PC-3 (cell line): ENCODE results near the gene TTC16. TPM values are rescaled to one million over a fixed set of nuclear protein-coding genes. Genes with fewer than 3 reads are reported as not detected.

ENCODE experiments used
- ATAC-seq: fragments of 200-7000 bp; cut with Tn5 transposase; 2 replicates; pipeline ENCODE4 v1.9.1; 2020; ENCODE audit warnings: mild to moderate bottlenecking, moderate library complexity
- BruUV-seq: library from RNA; stranded (reverse); fragments of 400-500 nt; replicated peaks from 2 replicates; lab custom pipeline; 2021; lab: Mats Ljungman, UMichigan
- CTCF ChIA-PET: fragments of 300-600 bp; sonication (Branson Sonifier 250); formaldehyde crosslinking; loops from one replicate; lab custom pipeline; 2022; ENCODE audit warnings: antibody characterized with exemption; lab: Charles Lee
- POLR2A ChIA-PET: fragments of 300-600 bp; sonication (Branson Sonifier 250); formaldehyde crosslinking; loops from one replicate; lab custom pipeline; 2022; ENCODE audit warnings: antibody characterized with exemption; ENCODE audit not compliant: unreplicated experiment; lab: Charles Lee
- DNase-seq: peaks from one replicate; pipeline ENCODE4 v3.0.0-alpha.2; 2015
- H2AFZ ChIP-seq: fragments of 300-600 bp; sonication (generic); 2 replicates; pipeline ENCODE4 v1.6.0; 2016; ENCODE audit warnings: antibody characterized with exemption, low read length
- H3F3A ChIP-seq: fragments of 300-600 bp; sonication (generic); one replicate; pipeline ENCODE4 v1.6.0; 2017; ENCODE audit warnings: antibody characterized with exemption, low read length, control low read depth, mild to moderate bottlenecking; ENCODE audit not compliant: unreplicated experiment
- H3K27ac ChIP-seq: fragments of 300-600 bp; sonication (generic); 2 replicates; pipeline ENCODE4 v1.5.1; 2016; ENCODE audit warnings: mild to moderate bottlenecking, low read length
- H3K27me3 ChIP-seq: fragments of 300-600 bp; sonication (generic); 2 replicates; pipeline ENCODE4 v1.6.1; 2016; ENCODE audit warnings: low read length, mixed read lengths
- H3K36me3 ChIP-seq: fragments of 300-600 bp; sonication (generic); 2 replicates; pipeline ENCODE4 v1.6.1; 2016; ENCODE audit warnings: low read depth, mixed run types, low read length, mixed read lengths
- H3K4me1 ChIP-seq: fragments of 300-600 bp; sonication (generic); 2 replicates; pipeline ENCODE4 v1.5.1; 2016; ENCODE audit warnings: low read length; ENCODE audit not compliant: insufficient read depth
- H3K4me2 ChIP-seq: fragments of 300-600 bp; sonication (generic); 2 replicates; pipeline ENCODE4 v1.6.0; 2016; ENCODE audit warnings: low read length
- H3K4me3 ChIP-seq: fragments of 300-600 bp; sonication (generic); 2 replicates; pipeline ENCODE4 v1.5.1; 2016; ENCODE audit warnings: mild to moderate bottlenecking, low read length, mixed read lengths
- H3K79me2 ChIP-seq: fragments of 300-600 bp; sonication (generic); 2 replicates; pipeline ENCODE4 v1.6.1; 2017; ENCODE audit warnings: low read length, mixed read lengths
- H3K9ac ChIP-seq: fragments of 300-600 bp; sonication (generic); 2 replicates; pipeline ENCODE4 v1.6.0; 2016; ENCODE audit warnings: mild to moderate bottlenecking, low read length
- H3K9me2 ChIP-seq: fragments of 300-600 bp; sonication (generic); replicated peaks from 2 replicates; pipeline ENCODE4 v1.6.1; 2016; ENCODE audit warnings: mixed run types, low read length, mixed read lengths
- H3K9me3 ChIP-seq: fragments of 300-600 bp; sonication (generic); 2 replicates; pipeline ENCODE4 v1.6.1; 2016; ENCODE audit warnings: low read length, mixed read lengths
- H4K20me1 ChIP-seq: fragments of 300-600 bp; sonication (generic); 2 replicates; pipeline ENCODE4 v1.6.1; 2016; ENCODE audit warnings: low read length, mixed read lengths
- EZH2 ChIP-seq: fragments of 300-600 bp; sonication (generic); IDR thresholded peaks from one replicate; pipeline ENCODE4 v1.6.1; 2017; ENCODE audit warnings: antibody characterized with exemption, mild to moderate bottlenecking, low read length; ENCODE audit not compliant: unreplicated experiment
- EZH2phosphoT487 ChIP-seq: fragments of 300-600 bp; sonication (generic); IDR thresholded peaks from 2 replicates; pipeline ENCODE4 v1.6.1; 2018; ENCODE audit warnings: mild to moderate bottlenecking, antibody characterized with exemption, low read length, borderline replicate concordance
- intact Hi-C: fragments of 100-400 bp; cut with micrococcal nuclease; formaldehyde crosslinking; loops from 2 replicates; pipeline ENCODE4 v1.9.0; 2023
- total RNA-seq: library from RNA; depleted of rRNA; stranded (reverse); fragments of >200 nt; gene quantifications from 2 replicates; pipeline ENCODE4 v1.2.3, GENCODE V29; 2014
- TF ChIP-seq, protein P1 (sequence below): fragments of 300-600 bp; sonication (generic); conservative IDR thresholded peaks from 2 replicates; pipeline ENCODE4 v1.5.1; 2017; ENCODE audit warnings: antibody characterized with exemption, low read depth, mild to moderate bottlenecking, low read length

TTC16 gene
- total RNA-seq, 1 experiment from 2014 or later = 0.04 TPM

DNA sequence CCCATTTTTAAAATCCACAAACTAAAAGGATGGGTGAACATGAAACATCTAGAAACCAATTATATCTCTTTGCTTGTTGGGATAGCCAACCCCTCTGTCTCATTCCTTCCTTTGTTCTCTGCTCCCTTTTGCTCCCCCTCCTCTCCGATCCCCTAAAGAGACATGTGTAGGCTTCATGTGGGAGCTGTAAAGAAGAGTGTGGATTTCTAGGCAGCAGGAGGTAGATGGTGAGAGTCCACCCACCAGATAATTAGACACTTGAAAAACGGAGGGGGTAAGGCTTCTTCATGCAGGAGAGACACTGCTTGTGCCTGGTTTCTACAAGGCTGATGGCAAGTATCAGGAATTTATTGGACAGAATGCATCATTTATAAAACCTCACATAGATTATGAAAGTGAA is 36.4 kb upstream of the TTC16 start:
- no TSS peak for BruUV-seq
- Histone ChIP-seq H3K27me3 (no peaks in the 10 kb centered on the region), H2AFZ (no peak overlapping the region), H4K20me1 (no peaks in the 10 kb centered on the region), H3K9me2 (no peaks in the 10 kb centered on the region), H3K27ac (no peak overlapping the region), H3K4me2 (no peak overlapping the region), H3K36me3 (no peaks in the 10 kb centered on the region), H3K9me3 (no peaks in the 10 kb centered on the region), H3K79me2 (no peaks in the 10 kb centered on the region), H3F3A (no peaks in the 10 kb centered on the region), H3K9ac (no peak overlapping the region), H3K4me1 (peaks cover 2% of the 10 kb centered on the region), H3K4me3 (no peak overlapping the region)
- intact Hi-C loops = no loop called here
- CTCF ChIA-PET = no interaction called here
- POLR2A ChIA-PET = no interaction called here
- ATAC-seq (no peak), DNase-seq (no peak)
- TF ChIP-seq, protein P1, sequence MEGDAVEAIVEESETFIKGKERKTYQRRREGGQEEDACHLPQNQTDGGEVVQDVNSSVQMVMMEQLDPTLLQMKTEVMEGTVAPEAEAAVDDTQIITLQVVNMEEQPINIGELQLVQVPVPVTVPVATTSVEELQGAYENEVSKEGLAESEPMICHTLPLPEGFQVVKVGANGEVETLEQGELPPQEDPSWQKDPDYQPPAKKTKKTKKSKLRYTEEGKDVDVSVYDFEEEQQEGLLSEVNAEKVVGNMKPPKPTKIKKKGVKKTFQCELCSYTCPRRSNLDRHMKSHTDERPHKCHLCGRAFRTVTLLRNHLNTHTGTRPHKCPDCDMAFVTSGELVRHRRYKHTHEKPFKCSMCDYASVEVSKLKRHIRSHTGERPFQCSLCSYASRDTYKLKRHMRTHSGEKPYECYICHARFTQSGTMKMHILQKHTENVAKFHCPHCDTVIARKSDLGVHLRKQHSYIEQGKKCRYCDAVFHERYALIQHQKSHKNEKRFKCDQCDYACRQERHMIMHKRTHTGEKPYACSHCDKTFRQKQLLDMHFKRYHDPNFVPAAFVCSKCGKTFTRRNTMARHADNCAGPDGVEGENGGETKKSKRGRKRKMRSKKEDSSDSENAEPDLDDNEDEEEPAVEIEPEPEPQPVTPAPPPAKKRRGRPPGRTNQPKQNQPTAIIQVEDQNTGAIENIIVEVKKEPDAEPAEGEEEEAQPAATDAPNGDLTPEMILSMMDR = no peak
- TF ChIP-seq EZH2 = no peak

- Histone ChIP-seq H4K20me1 (no peaks in the 10 kb centered on the region), H3K9me2 (no peaks in the 10 kb centered on the region), H3K4me3 (no peak overlapping the region), H3F3A (no peaks in the 10 kb centered on the region), H3K4me2 (no peak overlapping the region), H3K9ac (no peak overlapping the region), H3K9me3 (no peaks in the 10 kb centered on the region), H3K36me3 (no peaks in the 10 kb centered on the region), H3K4me1 (peaks cover 7% of the 10 kb centered on the region), H2AFZ (no peak overlapping the region), H3K27me3 (no peaks in the 10 kb centered on the region), H3K27ac (no peak overlapping the region), H3K79me2 (no peaks in the 10 kb centered on the region)
- ATAC-seq = no peak
- BruUV-seq = no TSS peak
- ChIA-PET POLR2A (no interaction called here), CTCF (no interaction called here)
- intact Hi-C loops = no loop called here
- no peak for TF ChIP-seq EZH2
- no peak for TF ChIP-seq EZH2phosphoT487
- TF ChIP-seq, protein P1 = no peak
- no peak for DNase-seq
These were observed 35.7 kb upstream of the TTC16 start for GRCh38 chr9:127680226-127680625.

DNA sequence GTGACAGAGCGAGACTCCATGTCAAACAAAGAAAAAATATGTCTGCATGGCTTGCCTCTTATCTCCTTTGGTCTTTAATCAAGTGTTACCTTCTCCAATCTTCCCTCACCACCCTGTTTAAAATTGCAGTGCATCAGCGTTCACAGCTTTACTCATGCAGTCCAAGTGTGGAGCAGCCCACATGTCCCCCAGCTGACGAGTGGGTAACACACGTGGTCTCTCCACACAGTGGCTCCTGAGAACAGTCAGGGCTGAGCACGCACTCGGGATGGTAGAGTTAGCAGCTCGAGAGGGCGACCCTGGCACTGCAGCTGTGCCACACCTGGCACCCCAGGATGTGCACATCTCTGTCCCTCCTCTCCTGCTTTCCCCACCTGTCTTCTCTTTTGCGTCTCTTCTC is 35.0 kb upstream of the TTC16 start:
- CTCF ChIA-PET = no interaction called here
- intact Hi-C loops = no loop called here

More for the DNA sequence above, 35.0 kb upstream of the TTC16 start:
- no peaks in the 10 kb centered on the region for H3K27me3 ChIP-seq
- H3K4me3 ChIP-seq = no peak overlapping the region
- no peaks in the 10 kb centered on the region for H3K9me3 ChIP-seq
- H3K79me2 ChIP-seq = no peaks in the 10 kb centered on the region
- ATAC-seq = no peak
- no peak overlapping the region for H2AFZ ChIP-seq
- no peaks in the 10 kb centered on the region for H3F3A ChIP-seq
- H3K36me3 ChIP-seq = no peaks in the 10 kb centered on the region
- POLR2A ChIA-PET = no interaction called here
- H4K20me1 ChIP-seq = no peaks in the 10 kb centered on the region
- TF ChIP-seq EZH2phosphoT487 (no peak), EZH2 (no peak)
- TF ChIP-seq, protein P1 = no peak
- DNase-seq = no peak
- no TSS peak for BruUV-seq
- no peak overlapping the region for H3K9ac ChIP-seq
- H3K9me2 ChIP-seq = no peaks in the 10 kb centered on the region
- H3K4me1 ChIP-seq = peaks cover 7% of the 10 kb centered on the region
- H3K4me2 ChIP-seq = no peak overlapping the region
- H3K27ac ChIP-seq = no peak overlapping the region
